Measurements from ENCODE around the gene IRAG1.

Gene IRAG1, protein sequence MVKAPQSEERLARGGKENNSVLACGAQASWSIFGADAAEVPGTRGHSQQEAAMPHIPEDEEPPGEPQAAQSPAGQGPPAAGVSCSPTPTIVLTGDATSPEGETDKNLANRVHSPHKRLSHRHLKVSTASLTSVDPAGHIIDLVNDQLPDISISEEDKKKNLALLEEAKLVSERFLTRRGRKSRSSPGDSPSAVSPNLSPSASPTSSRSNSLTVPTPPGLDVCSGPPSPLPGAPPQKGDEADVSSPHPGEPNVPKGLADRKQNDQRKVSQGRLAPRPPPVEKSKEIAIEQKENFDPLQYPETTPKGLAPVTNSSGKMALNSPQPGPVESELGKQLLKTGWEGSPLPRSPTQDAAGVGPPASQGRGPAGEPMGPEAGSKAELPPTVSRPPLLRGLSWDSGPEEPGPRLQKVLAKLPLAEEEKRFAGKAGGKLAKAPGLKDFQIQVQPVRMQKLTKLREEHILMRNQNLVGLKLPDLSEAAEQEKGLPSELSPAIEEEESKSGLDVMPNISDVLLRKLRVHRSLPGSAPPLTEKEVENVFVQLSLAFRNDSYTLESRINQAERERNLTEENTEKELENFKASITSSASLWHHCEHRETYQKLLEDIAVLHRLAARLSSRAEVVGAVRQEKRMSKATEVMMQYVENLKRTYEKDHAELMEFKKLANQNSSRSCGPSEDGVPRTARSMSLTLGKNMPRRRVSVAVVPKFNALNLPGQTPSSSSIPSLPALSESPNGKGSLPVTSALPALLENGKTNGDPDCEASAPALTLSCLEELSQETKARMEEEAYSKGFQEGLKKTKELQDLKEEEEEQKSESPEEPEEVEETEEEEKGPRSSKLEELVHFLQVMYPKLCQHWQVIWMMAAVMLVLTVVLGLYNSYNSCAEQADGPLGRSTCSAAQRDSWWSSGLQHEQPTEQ

GRCh38 chr11:10693509-10694081 is at the start of gene IRAG1:
Gene IRAG1, minus strand, starts transcription at chr11:10693755. Its CDS starts 153 bp downstream, at chr11:10693602.
- H3K36me3 Mint-ChIP-seq: peaks cover under 1% of the 10 kb centered on the region
- H3K27ac Mint-ChIP-seq: no peak within 1 kb of the TSS
- no peak within 1 kb of the TSS for H3K4me3 Mint-ChIP-seq
- DNase-seq (ENCODE audit: low spot score in 2 of 2) (no peak), ATAC-seq (ENCODE audit: low read depth) (no peak)
- H3K4me1 Mint-ChIP-seq: peaks cover 2% of the 10 kb centered on the region
- H3K27me3 Mint-ChIP-seq: peaks cover 4% of the 10 kb centered on the region
- no peaks in the 10 kb centered on the region for H3K9me3 Mint-ChIP-seq

- no peak for DNase-seq (ENCODE audit: low spot score in 2 of 2)
- Mint-ChIP-seq H3K27ac (no peak overlapping the region), H3K9me3 (no peaks in the 10 kb centered on the region), H3K27me3 (no peaks in the 10 kb centered on the region), H3K4me3 (no peak overlapping the region), H3K36me3 (no peaks in the 10 kb centered on the region), H3K4me1 (peaks cover 16% of the 10 kb centered on the region)
- ATAC-seq (ENCODE audit: low read depth): no peak
Observed at GRCh38 chr11:10742460-10743208, 49.1 kb upstream of the IRAG1 start.

DNA sequence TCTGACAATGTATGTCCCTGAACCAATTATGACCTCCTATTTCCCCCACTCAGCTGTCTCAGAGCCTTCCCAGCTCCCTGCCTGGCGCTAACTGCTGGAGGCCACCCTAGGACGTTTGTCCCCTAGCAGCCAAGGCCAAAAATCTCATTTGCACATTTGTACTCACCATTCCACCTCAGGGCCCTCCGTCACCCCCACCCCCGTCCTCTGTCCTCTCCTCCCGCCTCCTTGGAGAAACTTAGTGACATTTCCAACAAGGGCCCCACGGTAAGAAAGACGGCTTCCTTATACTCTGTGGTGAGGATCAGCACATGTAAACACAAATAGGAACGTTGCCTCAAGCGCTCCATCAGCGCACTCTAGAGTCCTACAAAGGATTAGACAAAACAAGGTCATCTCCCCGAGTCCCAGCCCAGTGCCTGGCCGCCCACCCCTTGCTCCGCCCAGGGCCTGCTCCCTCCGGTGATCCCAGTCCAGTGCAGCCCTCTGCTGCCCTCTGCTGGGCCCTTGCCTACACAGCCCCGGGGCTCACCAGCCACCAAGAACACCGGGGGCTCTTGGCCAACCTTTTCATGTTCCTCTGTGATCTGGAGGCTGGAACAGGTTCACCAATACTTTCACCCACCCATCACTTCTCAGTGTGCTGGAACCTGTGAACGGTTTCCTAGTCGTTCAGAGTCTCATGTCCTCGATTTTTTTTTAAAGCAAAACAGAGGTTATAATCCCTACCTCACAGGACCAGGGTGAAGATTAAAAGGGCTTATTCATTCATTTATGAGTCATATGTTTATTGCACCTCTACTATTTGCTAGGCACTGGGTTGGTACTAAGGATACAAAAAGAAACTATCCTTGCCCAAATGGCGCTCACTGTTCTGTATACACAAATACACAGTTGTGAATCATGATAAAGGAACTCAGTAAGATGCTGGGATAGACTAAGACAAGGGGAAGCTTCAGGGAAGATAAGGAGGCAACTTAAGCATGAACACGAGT is 42.2 kb upstream of the IRAG1 start:
- DNase-seq (ENCODE audit: low spot score in 2 of 2) (peak; percentile 92 to 96), ATAC-seq (ENCODE audit: low read depth) (peak; percentile 98)
- peaks cover 14% of the 10 kb centered on the region for H3K4me1 Mint-ChIP-seq
- H3K27me3 Mint-ChIP-seq: no peaks in the 10 kb centered on the region
- no peaks in the 10 kb centered on the region for H3K9me3 Mint-ChIP-seq
- peak overlapping the region; percentile 58 for H3K4me3 Mint-ChIP-seq
- H3K36me3 Mint-ChIP-seq: no peaks in the 10 kb centered on the region
- H3K27ac Mint-ChIP-seq: peak overlapping the region; percentile 48

GRCh38 chr11:10731064-10731680 is 37.6 kb upstream of the IRAG1 start:
- no peaks in the 10 kb centered on the region for H3K9me3 Mint-ChIP-seq
- DNase-seq (ENCODE audit: low spot score in 2 of 2) (no peak), ATAC-seq (ENCODE audit: low read depth) (no peak)
- H3K36me3 Mint-ChIP-seq: no peaks in the 10 kb centered on the region
- no peaks in the 10 kb centered on the region for H3K27me3 Mint-ChIP-seq
- H3K4me3 Mint-ChIP-seq: no peak overlapping the region
- peaks cover 12% of the 10 kb centered on the region for H3K4me1 Mint-ChIP-seq
- no peak overlapping the region for H3K27ac Mint-ChIP-seq

DNA sequence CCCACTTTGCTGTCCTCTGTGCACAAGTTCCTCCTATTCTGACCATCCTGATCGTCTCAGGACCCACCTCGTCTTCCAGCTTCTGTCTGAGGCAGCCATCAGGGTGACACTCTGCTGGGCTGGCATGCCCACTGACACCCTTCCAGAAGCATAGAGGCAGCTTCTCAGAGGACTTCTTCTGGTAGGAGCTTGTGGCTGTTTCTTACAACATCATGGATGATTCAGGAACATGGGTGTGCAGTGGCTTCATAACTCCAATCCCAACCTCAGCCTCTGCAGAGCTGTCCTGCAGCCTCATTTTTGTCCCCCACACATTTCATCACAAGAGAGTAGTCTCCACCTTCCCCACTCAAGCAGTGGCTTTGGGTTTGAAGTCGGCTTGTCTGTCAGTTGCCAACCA is 36.6 kb upstream of the IRAG1 start:
- Mint-ChIP-seq H3K4me1 (peaks cover 11% of the 10 kb centered on the region), H3K4me3 (no peak overlapping the region), H3K36me3 (no peaks in the 10 kb centered on the region), H3K9me3 (no peaks in the 10 kb centered on the region), H3K27me3 (no peaks in the 10 kb centered on the region), H3K27ac (no peak overlapping the region)
- no peak for DNase-seq (ENCODE audit: low spot score in 2 of 2)
- ATAC-seq (ENCODE audit: low read depth): no peak

DNA sequence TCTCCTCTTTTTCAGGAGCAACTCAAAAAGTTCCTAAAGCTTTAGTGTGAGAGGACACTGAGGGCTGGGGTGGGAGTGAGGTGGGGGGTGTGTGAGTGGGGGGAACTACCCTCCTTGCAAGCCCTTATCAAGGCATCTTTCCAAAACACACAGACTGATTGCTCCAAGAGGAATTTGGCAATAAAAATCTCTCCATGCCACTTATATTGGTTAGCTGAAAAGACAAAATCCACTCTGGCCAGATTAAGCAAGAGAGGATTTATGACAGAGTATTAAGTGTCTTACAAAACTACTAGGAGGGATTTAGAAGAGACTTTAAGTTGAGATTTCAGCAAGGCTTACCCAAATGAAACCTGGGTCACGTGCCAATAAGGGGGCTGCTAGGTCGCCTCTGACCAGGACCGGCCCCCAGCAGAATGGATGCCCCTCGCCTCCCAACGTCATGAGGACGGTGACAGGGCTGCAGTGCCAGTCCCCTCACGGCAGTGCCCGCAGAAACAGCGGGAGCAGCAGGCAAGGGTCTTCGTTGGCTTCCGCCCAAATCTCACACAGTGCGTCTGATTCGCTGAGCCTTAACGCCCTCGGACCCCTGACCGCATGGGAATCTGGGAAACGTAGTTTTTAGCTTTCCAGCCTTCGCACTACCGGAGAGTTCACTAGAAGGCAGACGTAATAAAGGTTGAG is 35.4 kb upstream of the IRAG1 start:
- Mint-ChIP-seq H3K27ac (no peak overlapping the region), H3K4me3 (no peak overlapping the region)

GRCh38 chr11:10728154-10728553 is 34.6 kb upstream of the IRAG1 start:
- no peak overlapping the region for H3K27ac Mint-ChIP-seq
- no peaks in the 10 kb centered on the region for H3K27me3 Mint-ChIP-seq
- DNase-seq (ENCODE audit: low spot score in 2 of 2) (no peak), ATAC-seq (ENCODE audit: low read depth) (no peak)
- no peak overlapping the region for H3K4me3 Mint-ChIP-seq
- H3K9me3 Mint-ChIP-seq: no peaks in the 10 kb centered on the region
- peaks cover 8% of the 10 kb centered on the region for H3K4me1 Mint-ChIP-seq
- no peaks in the 10 kb centered on the region for H3K36me3 Mint-ChIP-seq

More for the DNA sequence above, 35.4 kb upstream of the IRAG1 start:
- Mint-ChIP-seq H3K27me3 (no peaks in the 10 kb centered on the region), H3K9me3 (no peaks in the 10 kb centered on the region), H3K36me3 (no peaks in the 10 kb centered on the region), H3K4me1 (peaks cover 8% of the 10 kb centered on the region)
- ATAC-seq (ENCODE audit: low read depth) (no peak), DNase-seq (ENCODE audit: low spot score in 2 of 2) (no peak)

GRCh38 chr11:10727146-10727851 is 33.7 kb upstream of the IRAG1 start:
- no peak for DNase-seq (ENCODE audit: low spot score in 2 of 2)
- no peak overlapping the region for H3K4me3 Mint-ChIP-seq
- ATAC-seq (ENCODE audit: low read depth): no peak
- H3K9me3 Mint-ChIP-seq: no peaks in the 10 kb centered on the region
- H3K36me3 Mint-ChIP-seq: no peaks in the 10 kb centered on the region
- H3K4me1 Mint-ChIP-seq: peaks cover 8% of the 10 kb centered on the region
- H3K27me3 Mint-ChIP-seq: no peaks in the 10 kb centered on the region
- no peak overlapping the region for H3K27ac Mint-ChIP-seq

GRCh38 chr11:10725907-10726253 is 32.3 kb upstream of the IRAG1 start:
- no peak overlapping the region for H3K4me3 Mint-ChIP-seq
- DNase-seq (ENCODE audit: low spot score in 2 of 2) (no peak), ATAC-seq (ENCODE audit: low read depth) (no peak)
- H3K4me1 Mint-ChIP-seq: peaks cover 8% of the 10 kb centered on the region
- H3K9me3 Mint-ChIP-seq: no peaks in the 10 kb centered on the region
- no peaks in the 10 kb centered on the region for H3K27me3 Mint-ChIP-seq
- H3K27ac Mint-ChIP-seq: no peak overlapping the region
- H3K36me3 Mint-ChIP-seq: no peaks in the 10 kb centered on the region

GRCh38 chr11:10725114-10725906 is 31.8 kb upstream of the IRAG1 start:
- H3K27me3 Mint-ChIP-seq: no peaks in the 10 kb centered on the region
- peaks cover 8% of the 10 kb centered on the region for H3K4me1 Mint-ChIP-seq
- H3K4me3 Mint-ChIP-seq: no peak overlapping the region
- H3K9me3 Mint-ChIP-seq: no peaks in the 10 kb centered on the region
- H3K36me3 Mint-ChIP-seq: no peaks in the 10 kb centered on the region
- H3K27ac Mint-ChIP-seq: no peak overlapping the region
- no peak for DNase-seq (ENCODE audit: low spot score in 2 of 2)
- no peak for ATAC-seq (ENCODE audit: low read depth)

DNA sequence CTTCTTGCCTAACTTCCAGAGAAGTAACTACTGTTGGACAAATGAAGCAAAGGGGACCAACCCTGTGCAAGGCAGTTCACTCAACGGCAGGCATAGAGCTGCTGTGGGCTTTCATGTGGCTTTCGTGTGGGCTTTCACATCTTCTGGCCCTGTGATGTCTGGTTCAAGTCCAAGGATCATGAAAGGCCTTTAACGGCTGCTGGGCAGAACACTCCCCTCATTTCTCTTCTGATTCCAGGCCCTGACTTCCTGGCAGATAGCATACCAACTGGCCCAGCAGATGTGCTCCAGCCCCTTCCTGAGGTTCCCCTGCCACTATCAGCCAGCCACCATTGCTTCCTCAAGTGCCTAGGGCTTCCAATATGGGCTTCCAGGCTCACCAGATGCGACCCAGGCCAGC is 28.8 kb upstream of the IRAG1 start:
- peaks cover 5% of the 10 kb centered on the region for H3K27me3 Mint-ChIP-seq
- DNase-seq (ENCODE audit: low spot score in 2 of 2) (no peak), ATAC-seq (ENCODE audit: low read depth) (no peak)
- no peak overlapping the region for H3K4me3 Mint-ChIP-seq
- no peak overlapping the region for H3K27ac Mint-ChIP-seq
- peaks cover 8% of the 10 kb centered on the region for H3K4me1 Mint-ChIP-seq
- H3K36me3 Mint-ChIP-seq: peaks cover 3% of the 10 kb centered on the region
- H3K9me3 Mint-ChIP-seq: no peaks in the 10 kb centered on the region
